ENCODE data around the gene AOPEP. TPM values are rescaled to one million over a fixed set of nuclear protein-coding genes. Genes with fewer than 3 reads are reported as not detected.

The AOPEP gene
- total and polyA plus RNA-seq, 2 of the 13 experiments (the other 11 are each of a cell fraction or from before 2014, with no cell fraction given) = 22.2 to 41.6 TPM

DNA sequence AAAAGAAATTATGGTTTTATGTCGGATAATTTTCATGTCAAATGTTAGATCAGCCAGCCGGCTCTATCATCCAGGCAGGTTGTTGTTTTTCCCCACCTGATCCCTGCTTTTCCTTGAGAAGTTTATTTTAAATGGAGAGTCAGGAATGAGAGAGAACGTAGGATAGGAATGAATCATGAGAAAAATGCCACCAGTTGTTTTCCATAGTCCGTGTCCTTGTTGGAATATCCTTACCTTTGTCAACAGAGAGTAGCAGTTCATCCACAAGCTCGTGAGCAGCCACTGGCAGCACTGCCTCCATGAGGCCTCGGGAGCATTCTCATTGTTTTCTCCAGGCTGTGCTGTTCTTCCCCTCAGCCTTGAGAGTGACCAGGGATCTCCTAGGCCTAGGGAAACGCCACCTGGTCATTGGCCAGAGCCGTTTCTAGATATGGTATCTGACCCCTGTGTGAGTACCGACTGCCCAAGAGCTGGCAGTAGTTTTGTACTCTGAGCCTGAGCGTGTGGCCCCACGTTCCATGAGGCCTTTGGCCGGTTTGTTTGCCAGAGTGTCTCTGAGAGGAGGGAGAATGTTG is 297.7 kb downstream of the AOPEP start (continued):
- TF ChIP-seq, protein P1, sequence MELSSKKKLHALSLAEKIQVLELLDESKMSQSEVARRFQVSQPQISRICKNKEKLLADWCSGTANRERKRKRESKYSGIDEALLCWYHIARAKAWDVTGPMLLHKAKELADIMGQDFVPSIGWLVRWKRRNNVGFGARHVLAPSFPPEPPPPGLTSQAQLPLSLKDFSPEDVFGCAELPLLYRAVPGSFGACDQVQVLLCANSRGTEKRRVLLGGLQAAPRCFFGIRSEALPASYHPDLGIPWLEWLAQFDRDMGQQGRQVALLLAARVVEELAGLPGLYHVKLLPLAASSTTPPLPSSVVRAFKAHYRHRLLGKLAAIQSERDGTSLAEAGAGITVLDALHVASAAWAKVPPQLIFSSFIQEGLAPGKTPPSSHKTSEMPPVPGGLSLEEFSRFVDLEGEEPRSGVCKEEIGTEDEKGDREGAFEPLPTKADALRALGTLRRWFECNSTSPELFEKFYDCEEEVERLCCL (CRISPR knock-in tag; IDR thresholded peaks at IDR 0.05; ENCODE audit: borderline replicate concordance) = no peak
- TF ChIP-seq ZNF530 (CRISPR knock-in tag; IDR thresholded peaks at IDR 0.05; ENCODE audit: low read depth) = no peak
- TF ChIP-seq, protein P2, sequence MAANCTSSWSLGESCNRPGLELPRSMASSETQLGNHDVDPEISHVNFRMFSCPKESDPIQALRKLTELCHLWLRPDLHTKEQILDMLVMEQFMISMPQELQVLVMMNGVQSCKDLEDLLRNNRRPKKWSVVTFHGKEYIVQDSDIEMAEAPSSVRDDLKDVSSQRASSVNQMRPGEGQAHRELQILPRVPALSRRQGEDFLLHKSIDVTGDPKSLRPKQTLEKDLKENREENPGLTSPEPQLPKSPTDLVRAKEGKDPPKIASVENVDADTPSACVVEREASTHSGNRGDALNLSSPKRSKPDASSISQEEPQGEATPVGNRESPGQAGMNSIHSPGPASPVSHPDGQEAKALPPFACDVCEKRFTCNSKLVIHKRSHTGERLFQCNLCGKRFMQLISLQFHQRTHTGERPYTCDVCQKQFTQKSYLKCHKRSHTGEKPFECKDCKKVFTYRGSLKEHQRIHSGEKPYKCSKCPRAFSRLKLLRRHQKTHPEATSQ (CRISPR knock-in tag; IDR thresholded peaks at IDR 0.05; ENCODE audit: borderline replicate concordance) = no peak; the same call in 1 of the 2 replicates
- TF ChIP-seq, protein P3, sequence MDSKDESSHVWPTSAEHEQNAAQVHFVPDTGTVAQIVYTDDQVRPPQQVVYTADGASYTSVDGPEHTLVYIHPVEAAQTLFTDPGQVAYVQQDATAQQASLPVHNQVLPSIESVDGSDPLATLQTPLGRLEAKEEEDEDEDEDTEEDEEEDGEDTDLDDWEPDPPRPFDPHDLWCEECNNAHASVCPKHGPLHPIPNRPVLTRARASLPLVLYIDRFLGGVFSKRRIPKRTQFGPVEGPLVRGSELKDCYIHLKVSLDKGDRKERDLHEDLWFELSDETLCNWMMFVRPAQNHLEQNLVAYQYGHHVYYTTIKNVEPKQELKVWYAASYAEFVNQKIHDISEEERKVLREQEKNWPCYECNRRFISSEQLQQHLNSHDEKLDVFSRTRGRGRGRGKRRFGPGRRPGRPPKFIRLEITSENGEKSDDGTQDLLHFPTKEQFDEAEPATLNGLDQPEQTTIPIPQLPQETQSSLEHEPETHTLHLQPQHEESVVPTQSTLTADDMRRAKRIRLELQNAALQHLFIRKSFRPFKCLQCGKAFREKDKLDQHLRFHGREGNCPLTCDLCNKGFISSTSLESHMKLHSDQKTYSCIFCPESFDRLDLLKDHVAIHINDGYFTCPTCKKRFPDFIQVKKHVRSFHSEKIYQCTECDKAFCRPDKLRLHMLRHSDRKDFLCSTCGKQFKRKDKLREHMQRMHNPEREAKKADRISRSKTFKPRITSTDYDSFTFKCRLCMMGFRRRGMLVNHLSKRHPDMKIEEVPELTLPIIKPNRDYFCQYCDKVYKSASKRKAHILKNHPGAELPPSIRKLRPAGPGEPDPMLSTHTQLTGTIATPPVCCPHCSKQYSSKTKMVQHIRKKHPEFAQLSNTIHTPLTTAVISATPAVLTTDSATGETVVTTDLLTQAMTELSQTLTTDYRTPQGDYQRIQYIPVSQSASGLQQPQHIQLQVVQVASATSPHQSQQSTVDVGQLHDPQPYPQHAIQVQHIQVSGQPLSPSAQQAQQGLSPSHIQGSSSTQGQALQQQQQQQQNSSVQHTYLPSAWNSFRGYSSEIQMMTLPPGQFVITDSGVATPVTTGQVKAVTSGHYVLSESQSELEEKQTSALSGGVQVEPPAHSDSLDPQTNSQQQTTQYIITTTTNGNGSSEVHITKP (CRISPR knock-in tag; IDR thresholded peaks at IDR 0.05; ENCODE audit: low read depth) = 0 out of 2 replicates have a peak, but pooled peaks have one; percentile 28
- TF ChIP-seq, protein P4, sequence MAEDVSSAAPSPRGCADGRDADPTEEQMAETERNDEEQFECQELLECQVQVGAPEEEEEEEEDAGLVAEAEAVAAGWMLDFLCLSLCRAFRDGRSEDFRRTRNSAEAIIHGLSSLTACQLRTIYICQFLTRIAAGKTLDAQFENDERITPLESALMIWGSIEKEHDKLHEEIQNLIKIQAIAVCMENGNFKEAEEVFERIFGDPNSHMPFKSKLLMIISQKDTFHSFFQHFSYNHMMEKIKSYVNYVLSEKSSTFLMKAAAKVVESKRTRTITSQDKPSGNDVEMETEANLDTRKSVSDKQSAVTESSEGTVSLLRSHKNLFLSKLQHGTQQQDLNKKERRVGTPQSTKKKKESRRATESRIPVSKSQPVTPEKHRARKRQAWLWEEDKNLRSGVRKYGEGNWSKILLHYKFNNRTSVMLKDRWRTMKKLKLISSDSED (CRISPR knock-in tag; IDR thresholded peaks at IDR 0.05) = no peak
- peak; percentile 32; the same call in 1 of the 2 replicates for TF ChIP-seq ZMAT3 (CRISPR knock-in tag; conservative IDR thresholded peaks at IDR 0.05)
- TF ChIP-seq TBP (CRISPR knock-in tag; IDR thresholded peaks at IDR 0.05) = no peak
- TF ChIP-seq, protein P5, sequence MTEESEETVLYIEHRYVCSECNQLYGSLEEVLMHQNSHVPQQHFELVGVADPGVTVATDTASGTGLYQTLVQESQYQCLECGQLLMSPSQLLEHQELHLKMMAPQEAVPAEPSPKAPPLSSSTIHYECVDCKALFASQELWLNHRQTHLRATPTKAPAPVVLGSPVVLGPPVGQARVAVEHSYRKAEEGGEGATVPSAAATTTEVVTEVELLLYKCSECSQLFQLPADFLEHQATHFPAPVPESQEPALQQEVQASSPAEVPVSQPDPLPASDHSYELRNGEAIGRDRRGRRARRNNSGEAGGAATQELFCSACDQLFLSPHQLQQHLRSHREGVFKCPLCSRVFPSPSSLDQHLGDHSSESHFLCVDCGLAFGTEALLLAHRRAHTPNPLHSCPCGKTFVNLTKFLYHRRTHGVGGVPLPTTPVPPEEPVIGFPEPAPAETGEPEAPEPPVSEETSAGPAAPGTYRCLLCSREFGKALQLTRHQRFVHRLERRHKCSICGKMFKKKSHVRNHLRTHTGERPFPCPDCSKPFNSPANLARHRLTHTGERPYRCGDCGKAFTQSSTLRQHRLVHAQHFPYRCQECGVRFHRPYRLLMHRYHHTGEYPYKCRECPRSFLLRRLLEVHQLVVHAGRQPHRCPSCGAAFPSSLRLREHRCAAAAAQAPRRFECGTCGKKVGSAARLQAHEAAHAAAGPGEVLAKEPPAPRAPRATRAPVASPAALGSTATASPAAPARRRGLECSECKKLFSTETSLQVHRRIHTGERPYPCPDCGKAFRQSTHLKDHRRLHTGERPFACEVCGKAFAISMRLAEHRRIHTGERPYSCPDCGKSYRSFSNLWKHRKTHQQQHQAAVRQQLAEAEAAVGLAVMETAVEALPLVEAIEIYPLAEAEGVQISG (CRISPR knock-in tag; IDR thresholded peaks at IDR 0.05) = 0 out of 2 replicates have a peak, but pooled peaks have one; percentile 23
- TF ChIP-seq, protein P6, sequence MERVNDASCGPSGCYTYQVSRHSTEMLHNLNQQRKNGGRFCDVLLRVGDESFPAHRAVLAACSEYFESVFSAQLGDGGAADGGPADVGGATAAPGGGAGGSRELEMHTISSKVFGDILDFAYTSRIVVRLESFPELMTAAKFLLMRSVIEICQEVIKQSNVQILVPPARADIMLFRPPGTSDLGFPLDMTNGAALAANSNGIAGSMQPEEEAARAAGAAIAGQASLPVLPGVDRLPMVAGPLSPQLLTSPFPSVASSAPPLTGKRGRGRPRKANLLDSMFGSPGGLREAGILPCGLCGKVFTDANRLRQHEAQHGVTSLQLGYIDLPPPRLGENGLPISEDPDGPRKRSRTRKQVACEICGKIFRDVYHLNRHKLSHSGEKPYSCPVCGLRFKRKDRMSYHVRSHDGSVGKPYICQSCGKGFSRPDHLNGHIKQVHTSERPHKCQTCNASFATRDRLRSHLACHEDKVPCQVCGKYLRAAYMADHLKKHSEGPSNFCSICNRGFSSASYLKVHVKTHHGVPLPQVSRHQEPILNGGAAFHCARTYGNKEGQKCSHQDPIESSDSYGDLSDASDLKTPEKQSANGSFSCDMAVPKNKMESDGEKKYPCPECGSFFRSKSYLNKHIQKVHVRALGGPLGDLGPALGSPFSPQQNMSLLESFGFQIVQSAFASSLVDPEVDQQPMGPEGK (CRISPR knock-in tag; IDR thresholded peaks at IDR 0.05) = no peak; the same call in none of the 2 replicates
- TF ChIP-seq, protein P7, sequence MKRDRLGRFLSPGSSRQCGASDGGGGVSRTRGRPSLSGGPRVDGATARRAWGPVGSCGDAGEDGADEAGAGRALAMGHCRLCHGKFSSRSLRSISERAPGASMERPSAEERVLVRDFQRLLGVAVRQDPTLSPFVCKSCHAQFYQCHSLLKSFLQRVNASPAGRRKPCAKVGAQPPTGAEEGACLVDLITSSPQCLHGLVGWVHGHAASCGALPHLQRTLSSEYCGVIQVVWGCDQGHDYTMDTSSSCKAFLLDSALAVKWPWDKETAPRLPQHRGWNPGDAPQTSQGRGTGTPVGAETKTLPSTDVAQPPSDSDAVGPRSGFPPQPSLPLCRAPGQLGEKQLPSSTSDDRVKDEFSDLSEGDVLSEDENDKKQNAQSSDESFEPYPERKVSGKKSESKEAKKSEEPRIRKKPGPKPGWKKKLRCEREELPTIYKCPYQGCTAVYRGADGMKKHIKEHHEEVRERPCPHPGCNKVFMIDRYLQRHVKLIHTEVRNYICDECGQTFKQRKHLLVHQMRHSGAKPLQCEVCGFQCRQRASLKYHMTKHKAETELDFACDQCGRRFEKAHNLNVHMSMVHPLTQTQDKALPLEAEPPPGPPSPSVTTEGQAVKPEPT (CRISPR knock-in tag; IDR thresholded peaks at IDR 0.05; ENCODE audit: low read depth) = no peak
- TF ChIP-seq CBX1 (IDR thresholded peaks at IDR 0.05; ENCODE audit: low read depth) = no peak
